ENCODE measurements around the gene JAKMIP1.
A peak's percentile ranks its signal among the peaks of the same experiment; 100 is the strongest.

The JAKMIP1 gene

DNA sequence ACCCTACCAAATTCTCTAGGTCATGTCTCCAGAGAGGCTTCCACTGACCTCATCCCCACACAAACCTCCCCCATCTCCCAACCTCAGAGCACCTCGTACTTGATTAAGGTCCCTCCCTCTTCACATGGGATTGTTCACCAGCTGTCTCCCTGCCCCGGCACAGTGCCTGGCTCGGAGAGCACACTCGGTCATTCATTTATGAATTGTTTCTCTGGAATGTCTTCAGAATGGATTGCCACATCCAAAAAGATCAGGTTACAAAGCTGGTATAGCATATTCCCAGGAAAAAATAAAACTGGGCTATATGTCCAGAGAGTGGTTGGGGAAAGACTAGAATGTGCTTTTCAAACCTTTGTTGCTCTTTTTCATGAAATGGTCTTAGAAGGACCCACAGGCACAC is 21.6 kb downstream of the JAKMIP1 start:
- in situ Hi-C loops (cut with HindIII; ENCODE audit: low pct_unique_long_range_greater_than_20kb, low sequenced_read_pairs), result no loop called here
- DNase-seq (ENCODE audit: low read depth in 1 of 2, low spot score in 1 of 2), result no peak
- TF ChIP-seq JUND (IDR thresholded peaks at IDR 0.05; ENCODE audit: low read depth), result no peak

GRCh38 chr4:6177587-6178197 is 22.7 kb downstream of the JAKMIP1 start:
- in situ Hi-C loops (cut with HindIII; ENCODE audit: low pct_unique_long_range_greater_than_20kb, low sequenced_read_pairs), result no loop called here
- DNase-seq (ENCODE audit: low read depth in 1 of 2, low spot score in 1 of 2), result peak in 1 of 2 experiments; percentile 12
- TF ChIP-seq JUND (IDR thresholded peaks at IDR 0.05; ENCODE audit: low read depth), result no peak

GRCh38 chr4:6175426-6175825 is 24.9 kb downstream of the JAKMIP1 start:
- no peak for TF ChIP-seq JUND (IDR thresholded peaks at IDR 0.05; ENCODE audit: low read depth)
- in situ Hi-C loops (cut with HindIII; ENCODE audit: low pct_unique_long_range_greater_than_20kb, low sequenced_read_pairs), result no loop called here
- no peak for DNase-seq (ENCODE audit: low read depth in 1 of 2, low spot score in 1 of 2)

- DNase-seq (ENCODE audit: low read depth in 1 of 2, low spot score in 1 of 2), result no peak
- in situ Hi-C loops (cut with HindIII; ENCODE audit: low pct_unique_long_range_greater_than_20kb, low sequenced_read_pairs), result no loop called here
- no peak for TF ChIP-seq JUND (IDR thresholded peaks at IDR 0.05; ENCODE audit: low read depth)
These were observed 27.5 kb downstream of the JAKMIP1 start for GRCh38 chr4:6172927-6173200.

DNA sequence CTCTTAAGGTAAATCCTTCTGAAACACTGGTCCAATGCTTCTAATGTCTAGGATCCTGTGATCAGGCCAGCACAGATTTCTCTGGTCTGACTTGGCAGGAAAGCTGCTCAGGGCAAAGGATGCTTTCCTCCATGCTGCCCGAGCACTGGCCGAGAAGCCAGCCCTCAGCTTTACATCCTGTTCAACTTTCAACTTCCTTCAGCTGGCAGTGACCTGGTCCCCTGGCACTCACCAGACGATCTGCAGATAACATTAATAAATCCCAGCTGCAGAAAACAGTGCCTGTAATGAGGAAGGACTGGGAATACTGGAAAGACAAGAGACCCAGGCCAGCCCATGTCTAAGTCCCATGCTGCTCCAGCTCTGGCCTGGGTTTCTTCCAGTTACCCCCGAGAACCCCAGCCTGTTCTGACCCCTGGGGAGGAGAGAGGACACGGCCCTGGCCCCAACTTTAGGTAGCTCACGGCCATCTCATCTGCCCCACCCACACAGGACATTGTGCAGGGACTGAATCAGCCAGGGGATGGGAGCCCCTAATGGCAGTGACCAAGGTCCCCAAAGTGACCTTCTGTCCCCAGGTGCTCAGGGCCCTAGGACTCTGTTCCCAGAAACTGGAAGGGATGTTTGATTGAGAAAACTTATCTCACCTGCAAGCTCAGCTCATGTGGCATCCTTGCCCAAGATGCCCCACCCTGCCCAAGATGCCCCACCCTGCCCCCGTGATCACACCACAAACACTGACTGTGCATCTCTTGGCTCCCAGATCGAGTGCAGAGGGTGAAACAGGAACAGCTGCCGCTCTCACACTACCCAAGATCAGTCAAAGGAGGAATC is 28.0 kb downstream of the JAKMIP1 start:
- no peak for TF ChIP-seq JUND (IDR thresholded peaks at IDR 0.05; ENCODE audit: low read depth)
- peak in 1 of 2 experiments; percentile 57 for DNase-seq (ENCODE audit: low read depth in 1 of 2, low spot score in 1 of 2)
- in situ Hi-C loops (cut with HindIII; ENCODE audit: low pct_unique_long_range_greater_than_20kb, low sequenced_read_pairs), result no loop called here

- in situ Hi-C loops (cut with HindIII; ENCODE audit: low pct_unique_long_range_greater_than_20kb, low sequenced_read_pairs), result no loop called here
- no peak for TF ChIP-seq JUND (IDR thresholded peaks at IDR 0.05; ENCODE audit: low read depth)
- no peak for DNase-seq (ENCODE audit: low read depth in 1 of 2, low spot score in 1 of 2)
These were observed 31.1 kb downstream of the JAKMIP1 start for GRCh38 chr4:6169239-6169638.

DNA sequence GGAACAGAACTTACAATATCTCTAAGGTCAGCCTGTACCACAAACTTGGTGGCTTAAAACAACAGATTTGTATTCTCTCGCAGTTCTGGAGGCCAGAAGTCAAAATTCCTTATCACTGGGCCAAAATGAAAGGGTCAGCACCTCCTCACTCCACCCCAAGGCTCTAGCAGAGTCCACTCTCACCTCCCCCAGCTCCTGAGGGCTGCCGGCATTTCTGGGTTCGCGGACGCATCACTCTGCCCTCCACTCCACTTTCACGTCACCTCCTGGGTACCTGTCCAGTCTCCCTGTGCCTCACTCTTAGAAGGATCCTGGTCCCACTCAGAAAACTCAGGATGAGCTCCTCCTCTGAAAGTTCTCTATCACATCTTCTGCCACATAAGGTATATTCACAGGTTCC is 34.6 kb downstream of the JAKMIP1 start:
- TF ChIP-seq JUND (IDR thresholded peaks at IDR 0.05; ENCODE audit: low read depth), result no peak
- in situ Hi-C loops (cut with HindIII; ENCODE audit: low pct_unique_long_range_greater_than_20kb, low sequenced_read_pairs), result no loop called here
- DNase-seq (ENCODE audit: low read depth in 1 of 2, low spot score in 1 of 2), result no peak

- no peak for DNase-seq (ENCODE audit: low read depth in 1 of 2, low spot score in 1 of 2)
- in situ Hi-C loops (cut with HindIII; ENCODE audit: low pct_unique_long_range_greater_than_20kb, low sequenced_read_pairs), result no loop called here
- TF ChIP-seq JUND (IDR thresholded peaks at IDR 0.05; ENCODE audit: low read depth), result no peak
These were observed 37.5 kb downstream of the JAKMIP1 start for GRCh38 chr4:6162885-6163284.

- DNase-seq (ENCODE audit: low read depth in 1 of 2, low spot score in 1 of 2), result no peak
- in situ Hi-C loops (cut with HindIII; ENCODE audit: low pct_unique_long_range_greater_than_20kb, low sequenced_read_pairs), result no loop called here
- no peak for TF ChIP-seq JUND (IDR thresholded peaks at IDR 0.05; ENCODE audit: low read depth)
These were observed 38.4 kb downstream of the JAKMIP1 start for GRCh38 chr4:6161921-6162464.

DNA sequence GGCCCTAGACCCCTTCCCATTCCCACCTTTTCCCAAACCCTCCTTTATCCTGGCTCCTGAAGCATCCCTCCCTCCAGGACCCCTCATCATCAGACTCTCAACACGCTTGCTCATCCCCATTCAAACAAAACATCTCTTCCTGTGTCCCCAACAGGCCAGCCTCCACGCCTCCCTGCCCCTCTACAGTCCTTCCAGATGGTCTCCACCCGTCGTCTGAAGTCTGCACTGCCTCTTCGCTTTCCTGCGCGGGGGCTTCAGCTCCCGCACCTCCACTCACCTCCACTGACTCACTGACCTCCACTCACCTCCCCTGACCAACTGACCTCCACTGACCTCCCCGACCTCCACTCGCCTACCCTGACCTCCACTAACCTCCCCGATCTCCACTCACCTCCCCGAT is 39.8 kb downstream of the JAKMIP1 start:
- no peak for TF ChIP-seq JUND (IDR thresholded peaks at IDR 0.05; ENCODE audit: low read depth)
- in situ Hi-C loops (cut with HindIII; ENCODE audit: low pct_unique_long_range_greater_than_20kb, low sequenced_read_pairs), result no loop called here
- no peak for DNase-seq (ENCODE audit: low read depth in 1 of 2, low spot score in 1 of 2)

GRCh38 chr4:6157926-6158325 is 42.4 kb downstream of the JAKMIP1 start:
- no peak for DNase-seq (ENCODE audit: low read depth in 1 of 2, low spot score in 1 of 2)
- in situ Hi-C loops (cut with HindIII; ENCODE audit: low pct_unique_long_range_greater_than_20kb, low sequenced_read_pairs), result no loop called here
- TF ChIP-seq JUND (IDR thresholded peaks at IDR 0.05; ENCODE audit: low read depth), result no peak

DNA sequence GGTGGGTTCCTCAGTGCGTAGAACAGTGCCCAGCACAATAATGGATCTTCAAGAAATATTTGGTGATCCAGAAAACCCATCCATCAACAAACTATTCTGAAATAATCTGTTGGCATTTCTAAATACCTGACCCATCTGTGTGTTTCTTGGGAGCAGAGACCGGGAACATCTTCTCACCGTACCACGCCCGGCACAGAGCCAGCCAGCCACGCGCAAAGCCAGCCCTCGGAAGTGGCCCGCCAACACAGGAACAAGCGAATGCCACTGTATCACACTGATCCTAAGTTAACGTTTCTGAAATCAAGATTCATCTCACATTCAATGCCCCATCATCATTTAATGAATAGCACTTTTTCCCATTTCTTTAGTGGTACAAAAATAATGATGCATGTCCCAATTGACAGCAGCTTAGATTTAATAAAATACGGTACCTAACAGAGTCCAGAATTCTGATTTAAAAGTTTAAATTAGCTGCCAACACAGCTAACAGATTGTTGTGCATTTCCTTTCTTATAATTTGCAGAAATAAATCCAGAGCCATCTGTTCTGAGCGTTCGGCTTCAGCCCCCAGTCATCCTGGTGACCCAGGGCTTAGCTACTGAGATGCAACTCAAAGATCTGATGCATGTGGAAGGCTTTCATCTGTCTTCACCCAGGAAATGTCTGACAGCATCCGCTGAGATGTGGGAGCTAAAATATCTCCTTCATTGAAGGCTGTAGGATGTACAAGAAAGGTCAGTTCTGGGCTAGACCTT is 44.2 kb downstream of the JAKMIP1 start:
- TF ChIP-seq JUND (IDR thresholded peaks at IDR 0.05; ENCODE audit: low read depth), result no peak
- in situ Hi-C loops (cut with HindIII; ENCODE audit: low pct_unique_long_range_greater_than_20kb, low sequenced_read_pairs), result no loop called here
- no peak for DNase-seq (ENCODE audit: low read depth in 1 of 2, low spot score in 1 of 2)

- in situ Hi-C loops (cut with HindIII; ENCODE audit: low pct_unique_long_range_greater_than_20kb, low sequenced_read_pairs), result no loop called here
- no peak for TF ChIP-seq JUND (IDR thresholded peaks at IDR 0.05; ENCODE audit: low read depth)
- DNase-seq (ENCODE audit: low read depth in 1 of 2, low spot score in 1 of 2), result no peak
These were observed 45.5 kb downstream of the JAKMIP1 start for GRCh38 chr4:6154875-6155274.
